ENCODE data around the gene CAMK2A.

CAMK2A gene

GRCh38 chr5:150206779-150207115 is 82.8 kb downstream of the CAMK2A start:
- Histone ChIP-seq H3K4me2 (ENCODE audit: low read depth, low read length, poor library complexity, severe bottlenecking) (no peak overlapping the region), H3K27ac (ENCODE audit: low read depth, low read length) (no peak overlapping the region), H3K36me3 (ENCODE audit: low read length) (no peaks in the 10 kb centered on the region), H3K4me3 (ENCODE audit: insufficient read depth, low read length, poor library complexity, severe bottlenecking) (no peak overlapping the region), H3K9me2 (replicated peaks; ENCODE audit: insufficient read depth, low read length) (no peaks in the 10 kb centered on the region), H2AFZ (ENCODE audit: low read depth, low read length, severe bottlenecking) (no peak overlapping the region), H3K9ac (ENCODE audit: low read length) (no peak overlapping the region), H3K79me2 (ENCODE audit: insufficient read depth, low read length) (no peaks in the 10 kb centered on the region), H4K20me1 (ENCODE audit: low read depth, low read length) (no peaks in the 10 kb centered on the region), H3K9me3 (ENCODE audit: insufficient read depth, low read length) (no peaks in the 10 kb centered on the region), H3F3A (ENCODE audit: insufficient read depth) (no peaks in the 10 kb centered on the region), H3K27me3 (ENCODE audit: low read length) (no peaks in the 10 kb centered on the region)
- TF ChIP-seq EZH2phosphoT487 (conservative IDR thresholded peaks at IDR 0.05; ENCODE audit: low read length) (no peak), CTCF (IDR thresholded peaks at IDR 0.05; ENCODE audit: insufficient read depth, low read length, poor library complexity, severe bottlenecking) (no peak)

- Histone ChIP-seq H3K27me3 (ENCODE audit: low read length) (no peaks in the 10 kb centered on the region), H3F3A (ENCODE audit: insufficient read depth) (no peaks in the 10 kb centered on the region), H3K9ac (ENCODE audit: low read length) (no peak overlapping the region), H3K79me2 (ENCODE audit: insufficient read depth, low read length) (no peaks in the 10 kb centered on the region), H3K9me3 (ENCODE audit: insufficient read depth, low read length) (no peaks in the 10 kb centered on the region), H3K9me2 (replicated peaks; ENCODE audit: insufficient read depth, low read length) (no peaks in the 10 kb centered on the region), H2AFZ (ENCODE audit: low read depth, low read length, severe bottlenecking) (no peak overlapping the region), H3K27ac (ENCODE audit: low read depth, low read length) (no peak overlapping the region), H4K20me1 (ENCODE audit: low read depth, low read length) (no peaks in the 10 kb centered on the region), H3K4me3 (ENCODE audit: insufficient read depth, low read length, poor library complexity, severe bottlenecking) (no peak overlapping the region), H3K36me3 (ENCODE audit: low read length) (no peaks in the 10 kb centered on the region), H3K4me2 (ENCODE audit: low read depth, low read length, poor library complexity, severe bottlenecking) (no peak overlapping the region)
- TF ChIP-seq EZH2phosphoT487 (conservative IDR thresholded peaks at IDR 0.05; ENCODE audit: low read length) (no peak), CTCF (IDR thresholded peaks at IDR 0.05; ENCODE audit: insufficient read depth, low read length, poor library complexity, severe bottlenecking) (no peak)
These were observed 83.3 kb downstream of the CAMK2A start for GRCh38 chr5:150206098-150206778.

DNA sequence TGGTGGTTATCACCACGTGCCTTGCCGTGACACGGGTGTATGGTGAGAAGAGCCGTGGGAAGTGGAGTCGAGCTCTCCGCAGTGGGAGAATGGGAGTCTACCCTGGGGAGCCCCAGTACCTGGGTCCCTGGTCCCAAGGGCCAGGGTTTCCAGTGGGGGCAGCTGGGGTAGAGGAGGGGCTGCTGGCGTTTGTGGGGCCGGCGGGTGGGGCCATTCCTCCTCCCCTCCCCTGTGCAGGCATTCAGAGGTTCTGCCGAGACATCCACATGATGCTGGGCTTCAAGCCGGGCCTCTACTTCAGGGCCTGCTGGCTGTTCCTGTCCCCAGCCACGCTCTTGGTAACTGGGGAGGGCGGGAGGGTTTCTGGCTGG is 85.0 kb downstream of the CAMK2A start:
- no peak overlapping the region for H3K27ac ChIP-seq (ENCODE audit: low read depth, low read length)
- no peaks in the 10 kb centered on the region for H3K79me2 ChIP-seq (ENCODE audit: insufficient read depth, low read length)
- H3K9me3 ChIP-seq (ENCODE audit: insufficient read depth, low read length), result no peaks in the 10 kb centered on the region
- no peaks in the 10 kb centered on the region for H4K20me1 ChIP-seq (ENCODE audit: low read depth, low read length)
- H3F3A ChIP-seq (ENCODE audit: insufficient read depth), result no peaks in the 10 kb centered on the region
- H3K27me3 ChIP-seq (ENCODE audit: low read length), result no peaks in the 10 kb centered on the region
- no peaks in the 10 kb centered on the region for H3K36me3 ChIP-seq (ENCODE audit: low read length)
- H3K9ac ChIP-seq (ENCODE audit: low read length), result no peak overlapping the region
- H3K9me2 ChIP-seq (replicated peaks; ENCODE audit: insufficient read depth, low read length), result no peaks in the 10 kb centered on the region
- H3K4me3 ChIP-seq (ENCODE audit: insufficient read depth, low read length, poor library complexity, severe bottlenecking), result no peak overlapping the region
- no peak overlapping the region for H3K4me2 ChIP-seq (ENCODE audit: low read depth, low read length, poor library complexity, severe bottlenecking)
- TF ChIP-seq EZH2phosphoT487 (conservative IDR thresholded peaks at IDR 0.05; ENCODE audit: low read length), result no peak
- no peak for TF ChIP-seq CTCF (IDR thresholded peaks at IDR 0.05; ENCODE audit: insufficient read depth, low read length, poor library complexity, severe bottlenecking)
- no peak overlapping the region for H2AFZ ChIP-seq (ENCODE audit: low read depth, low read length, severe bottlenecking)
